HG02970 (cell line): ENCODE results near the gene PGBD5.

ENCODE experiments used
- ATAC-seq: cut with Tn5 transposase; IDR thresholded peaks from one replicate; pipeline ENCODE4 v1.9.1; 2021; ENCODE audit warnings: mild to moderate bottlenecking, moderate library complexity, moderate number of reproducible peaks; ENCODE audit not compliant: unreplicated experiment, low FRiP score

PGBD5 gene

DNA sequence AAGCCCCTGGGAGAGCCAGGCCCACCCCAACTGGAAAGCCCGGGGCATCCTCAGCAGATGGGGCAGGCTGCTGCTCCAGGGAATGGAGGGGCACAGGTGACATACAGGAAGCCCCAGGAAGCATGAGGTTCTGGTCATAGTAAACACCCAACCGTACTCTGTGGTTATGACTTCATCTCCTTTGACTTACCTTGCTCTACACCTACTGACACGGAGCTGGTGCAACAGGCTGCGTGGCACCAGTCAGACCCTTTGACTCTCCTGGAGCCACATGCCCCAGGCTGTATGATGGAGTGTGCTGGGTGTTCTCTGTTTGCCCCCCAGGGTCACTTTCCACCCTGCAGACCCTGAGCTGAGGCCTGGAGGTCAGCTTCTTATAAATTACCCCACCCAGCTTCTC, 72.1 kb downstream of the PGBD5 start:
- no peak for ATAC-seq

DNA sequence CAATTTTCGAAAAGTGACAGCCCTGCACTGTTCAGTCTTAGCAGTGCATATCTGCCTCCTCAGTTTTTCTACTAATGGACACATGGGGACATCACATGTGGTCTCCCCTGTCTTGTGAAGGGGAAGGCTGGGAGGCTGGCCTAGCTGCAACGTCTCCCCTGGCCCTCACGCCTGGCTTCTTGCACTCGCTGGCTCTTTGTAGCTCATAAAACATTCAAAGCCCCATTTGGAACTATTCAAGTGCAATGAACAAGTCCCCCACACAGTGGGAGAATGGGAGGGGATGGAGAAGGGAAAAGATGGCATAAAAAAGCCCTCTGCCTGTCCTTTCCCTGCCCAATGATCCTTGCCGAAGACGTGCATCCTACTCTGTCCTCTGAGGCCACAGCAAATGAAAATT, 73.6 kb downstream of the PGBD5 start:
- no peak for ATAC-seq

DNA sequence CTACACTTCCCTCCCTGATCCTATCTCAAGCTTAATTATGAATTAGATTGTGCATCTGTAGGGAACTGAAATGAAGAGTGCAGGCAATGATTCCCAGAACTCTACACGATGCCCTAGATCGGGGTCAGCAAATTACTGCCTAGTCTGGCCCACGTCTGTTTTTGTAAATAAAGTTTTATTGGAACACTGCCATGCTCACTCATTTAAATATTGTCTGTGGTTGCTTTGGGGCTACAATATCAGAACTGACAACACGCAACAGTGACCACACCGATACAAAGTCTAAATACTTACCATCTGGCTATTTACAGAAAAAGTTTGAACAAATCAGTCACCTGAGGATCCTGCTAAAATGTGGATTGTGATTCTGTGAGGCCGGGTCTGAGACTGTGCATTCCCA, 74.1 kb downstream of the PGBD5 start:
- no peak for ATAC-seq

GRCh38 chr1:230351514-230351913, 74.6 kb downstream of the PGBD5 start:
- ATAC-seq = no peak

DNA sequence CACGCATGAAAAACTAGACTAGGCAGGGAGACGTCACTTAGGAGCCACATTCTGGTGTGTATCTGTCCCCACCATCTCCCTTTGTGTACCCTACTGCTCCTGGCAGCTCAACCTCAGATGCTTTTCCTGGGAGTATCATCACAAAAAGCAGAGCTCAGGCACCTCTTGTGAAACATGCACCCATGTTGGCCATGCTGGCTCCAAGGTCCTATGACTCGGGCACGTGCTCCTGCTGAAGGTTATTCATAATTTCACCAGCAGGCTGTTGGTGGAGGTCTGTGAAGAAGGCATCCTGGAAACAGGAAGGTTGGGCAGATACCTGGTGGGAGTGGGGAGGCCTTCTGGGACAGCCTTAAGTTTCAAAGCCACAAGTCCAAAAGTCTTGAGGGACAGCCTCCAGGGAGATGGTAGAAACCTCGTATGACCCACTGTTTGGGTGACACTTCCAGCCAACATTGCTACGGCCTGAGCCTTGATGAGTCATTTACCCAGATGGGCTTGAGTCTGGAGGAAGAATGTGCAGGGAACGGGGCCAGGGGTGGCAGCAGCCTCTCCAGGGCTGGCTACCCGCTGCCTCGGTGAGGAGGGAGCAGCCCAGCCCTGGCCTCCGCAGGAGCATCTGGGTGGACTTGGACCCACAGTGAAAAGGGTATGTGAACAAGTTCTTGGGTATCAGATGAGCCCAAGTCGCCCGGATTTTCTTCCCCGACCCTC, 75.8 kb downstream of the PGBD5 start:
- no peak for ATAC-seq

GRCh38 chr1:230349020-230349393, 77.1 kb downstream of the PGBD5 start:
- ATAC-seq = no peak

DNA sequence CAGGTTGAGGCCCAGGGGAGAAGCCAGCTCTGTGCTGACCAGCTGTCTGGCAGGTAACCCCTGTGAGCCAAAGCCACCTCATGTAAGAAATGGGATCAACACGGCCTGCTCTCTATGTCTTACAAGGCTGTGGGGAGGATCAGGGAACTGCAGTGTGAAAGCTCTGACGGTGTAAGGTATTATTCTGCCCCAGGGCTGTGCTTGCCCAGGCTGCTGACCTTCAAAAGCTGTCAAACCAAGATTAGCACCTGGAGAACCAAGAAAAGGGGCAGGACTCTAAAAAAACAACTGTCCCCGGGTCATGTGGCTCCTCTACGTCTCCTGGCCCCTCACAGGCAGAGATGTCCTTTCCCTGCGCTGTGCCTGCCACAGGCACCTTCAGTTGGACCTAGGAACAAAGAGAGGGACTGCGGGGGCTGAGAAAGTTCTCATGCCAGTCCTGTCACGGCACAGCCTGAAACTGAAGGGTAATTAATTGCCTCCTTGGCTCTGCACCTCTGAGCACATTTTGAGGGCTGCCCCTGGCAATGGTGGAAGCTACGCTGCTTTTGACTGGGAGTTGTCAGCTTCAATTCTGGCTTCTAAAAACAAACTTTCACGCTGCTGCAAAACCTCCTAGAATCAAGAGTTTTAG, 77.6 kb downstream of the PGBD5 start:
- no peak for ATAC-seq

DNA sequence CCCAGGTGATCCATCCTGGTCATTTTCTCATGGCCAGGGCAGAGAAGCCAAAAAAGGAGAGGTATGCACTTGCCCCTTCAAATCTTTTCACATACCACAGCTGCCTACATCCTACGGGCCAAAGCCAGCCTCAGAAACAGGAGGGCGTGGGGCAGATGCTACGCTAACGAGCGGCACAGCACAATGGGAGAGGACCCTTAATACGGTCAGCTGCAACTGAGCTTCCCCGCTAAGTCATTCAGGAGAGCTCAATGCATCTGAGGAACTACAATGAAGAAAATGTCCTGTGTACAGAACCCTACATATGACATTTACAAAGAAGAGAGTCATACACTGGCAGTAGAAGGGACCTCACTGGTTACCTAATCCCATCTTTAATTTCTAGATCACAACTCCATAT, 78.2 kb downstream of the PGBD5 start:
- ATAC-seq = no peak

DNA sequence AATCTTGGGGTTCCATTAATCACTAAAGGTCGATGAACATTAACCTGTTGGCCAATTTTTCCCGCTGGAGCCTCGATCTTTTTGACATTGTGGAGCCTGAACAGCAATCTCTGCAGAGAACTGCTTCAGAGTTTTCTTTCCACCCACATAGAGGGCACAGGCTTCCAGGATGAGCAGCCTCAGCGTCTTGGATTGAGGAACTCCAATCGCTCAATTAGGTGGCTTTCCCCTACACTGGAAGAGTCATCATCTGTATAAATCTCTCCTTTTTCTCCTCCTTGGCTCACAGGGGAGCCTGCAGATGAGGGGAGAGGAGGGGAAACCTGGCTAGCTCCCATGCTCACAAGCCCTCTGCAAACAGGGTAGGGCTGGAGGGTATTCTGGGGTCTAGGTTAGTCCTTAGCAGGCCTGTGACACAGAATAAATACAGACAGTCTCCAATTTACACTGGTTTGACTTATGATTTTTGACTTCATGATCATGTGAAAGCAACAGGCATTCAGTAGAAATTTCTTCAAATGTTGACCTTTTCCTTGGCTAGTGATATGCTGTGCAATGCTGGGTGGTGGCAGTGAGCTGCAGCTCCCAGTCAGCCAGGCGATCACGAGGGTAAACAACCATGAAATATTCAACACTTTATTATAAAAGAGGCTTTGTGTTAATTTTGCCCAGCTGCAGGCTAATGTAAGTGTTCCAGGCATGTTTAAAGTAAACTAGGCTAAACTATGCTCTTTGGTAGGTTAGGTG, 80.8 kb downstream of the PGBD5 start:
- no peak for ATAC-seq

DNA sequence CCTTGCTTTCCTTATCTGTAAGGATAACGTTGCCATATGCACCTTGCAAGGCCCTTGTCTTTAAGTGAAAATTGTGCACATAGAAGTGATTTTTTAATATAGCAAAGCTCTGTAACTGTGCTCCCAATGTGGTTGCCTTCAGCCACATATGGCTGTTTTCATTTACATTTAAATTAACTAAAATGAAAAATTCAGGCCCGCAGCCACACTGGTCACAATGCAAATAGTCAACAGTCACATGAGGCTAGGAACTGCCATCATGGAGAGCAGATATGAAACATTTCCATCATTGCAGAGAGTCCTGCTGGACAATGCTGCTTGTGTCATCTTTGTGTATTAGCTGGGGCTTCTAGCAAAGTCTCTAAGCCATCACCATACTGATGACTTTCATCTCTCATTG, 83.4 kb downstream of the PGBD5 start:
- ATAC-seq = no peak

GRCh38 chr1:230342019-230342418, 84.1 kb downstream of the PGBD5 start:
- no peak for ATAC-seq

DNA sequence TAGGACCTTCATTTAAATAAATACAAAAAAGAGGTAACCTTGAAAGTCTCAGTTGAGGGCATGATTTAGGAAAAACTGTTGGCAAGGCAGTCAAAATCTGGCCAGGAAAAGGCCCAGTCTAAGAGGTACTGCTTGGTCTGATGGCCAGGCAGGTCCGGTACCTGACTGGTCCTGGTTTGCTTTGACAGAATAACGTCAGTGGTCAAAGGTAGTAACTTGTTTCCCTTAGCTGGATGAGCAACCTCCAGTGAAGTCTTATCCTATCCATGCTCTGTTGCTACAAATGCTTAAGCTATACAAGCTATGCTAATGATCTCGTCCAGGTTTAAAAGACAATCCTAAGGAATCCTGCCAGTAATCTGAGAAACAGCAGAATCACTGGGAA, 85.0 kb downstream of the PGBD5 start:
- ATAC-seq = no peak

GRCh38 chr1:230340526-230341161, 85.5 kb downstream of the PGBD5 start:
- ATAC-seq = no peak

- ATAC-seq = no peak
These were observed 87.1 kb downstream of the PGBD5 start for GRCh38 chr1:230339033-230339432.

- no peak for ATAC-seq
These were observed 88.9 kb downstream of the PGBD5 start for GRCh38 chr1:230337266-230337665.

- ATAC-seq = no peak
These were observed 90.1 kb downstream of the PGBD5 start for GRCh38 chr1:230335861-230336522.

- no peak for ATAC-seq
These were observed 91.7 kb downstream of the PGBD5 start for GRCh38 chr1:230334447-230334837.

GRCh38 chr1:230333590-230334446, 92.3 kb downstream of the PGBD5 start:
- no peak for ATAC-seq

GRCh38 chr1:230332575-230333066, 93.5 kb downstream of the PGBD5 start:
- ATAC-seq = no peak

DNA sequence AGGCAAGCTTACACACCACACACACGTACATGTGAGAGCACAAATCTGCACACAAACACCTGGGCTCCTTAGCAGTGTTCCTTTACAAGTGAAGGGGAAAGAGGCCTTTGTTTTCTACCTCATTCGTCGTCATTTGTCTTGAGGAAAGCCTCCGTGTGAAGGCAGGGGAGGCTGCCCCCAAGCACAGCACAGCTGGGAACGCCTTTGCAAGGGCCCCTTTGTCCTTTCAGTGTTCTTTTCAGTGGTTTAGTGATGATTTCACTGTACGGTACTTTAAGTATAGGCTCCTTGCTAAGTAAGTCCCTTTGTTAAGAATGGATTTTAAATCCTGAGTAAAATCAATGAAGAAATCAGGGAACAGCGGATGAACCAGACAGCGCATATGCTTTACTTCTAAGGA, 94.1 kb downstream of the PGBD5 start:
- ATAC-seq = no peak
